Endothelial cell of umbilical vein (primary cell): ENCODE results near the gene SLC8A2. TPM values are rescaled to one million over a fixed set of nuclear protein-coding genes. Genes with fewer than 3 reads are reported as not detected.

Source experiments
- BruUV-seq: library from RNA; stranded (reverse); fragments of 400-500 nt; replicated peaks from 2 replicates; lab custom pipeline; 2021; lab: Mats Ljungman, UMichigan
- CTCF ChIA-PET: fragments of 300-600, 350-600 bp; sonication (Branson Sonifier 250); formaldehyde crosslinking; loops from one replicate; lab custom pipeline; 2021; ENCODE audit warnings: antibody characterized with exemption, inconsistent platforms; lab: Charles Lee
- POLR2A ChIA-PET: fragments of 300-600, 350-600 bp; sonication (Branson Sonifier 250); formaldehyde crosslinking; loops from one replicate; lab custom pipeline; 2021; ENCODE audit warnings: antibody characterized with exemption, inconsistent platforms; lab: Charles Lee
- DNase-seq: peaks from one replicate; pipeline ENCODE4 v3.0.0-alpha.2; 2011; ENCODE audit warnings: low read depth, low spot score
- FAIRE-seq: peaks from 2 replicates; lab custom pipeline; 2011; peaks lifted over from hg19 to GRCh38; lab: Jason Lieb, UNC
- H2AFZ ChIP-seq: 2 replicates; pipeline ENCODE4 v1.6.0; 2012; ENCODE audit warnings: low read depth, low read length, control low read depth, inconsistent platforms
- H3K27ac ChIP-seq: 2 replicates; pipeline ENCODE4 v1.5.1; 2011; ENCODE audit warnings: low read depth, mild to moderate bottlenecking, control low read depth, low read length, moderate library complexity; ENCODE audit not compliant: insufficient read depth
- H3K27me3 ChIP-seq, 2 experiments: 2 replicates each; pipeline versions ENCODE4 v1.6.0 to v1.6.1; 2011; ENCODE audit warnings: low read length in 2 of 2, mixed read lengths in 1 of 2; ENCODE audit not compliant: control insufficient read depth in 2 of 2, insufficient read depth in 2 of 2
- H3K36me3 ChIP-seq, 2 experiments: 2 replicates in 1 of 2; 3 replicates in 1 of 2; pipeline ENCODE4 v1.5.1; 2011; ENCODE audit warnings: low read length in 2 of 2, mild to moderate bottlenecking in 1 of 2, moderate library complexity in 1 of 2; ENCODE audit not compliant: control insufficient read depth in 2 of 2, insufficient read depth in 2 of 2; ENCODE audit errors: extremely low read depth in 1 of 2
- H3K4me1 ChIP-seq: 3 replicates; pipeline ENCODE4 v1.5.1; 2011; ENCODE audit warnings: mild to moderate bottlenecking, low read length; ENCODE audit not compliant: control insufficient read depth, insufficient read depth; ENCODE audit errors: extremely low read depth
- H3K4me2 ChIP-seq: 2 replicates; pipeline ENCODE4 v1.6.1; 2011; ENCODE audit warnings: low read length, control low read depth, mixed read lengths; ENCODE audit not compliant: insufficient read depth
- H3K4me3 ChIP-seq, 3 experiments: fragments of 200-600 bp in 1 of 3; sonication (generic), shearing (Covaris generic) in 1 of 3; replicated peaks in 1 of 3; 2 replicates each; pipeline ENCODE4 v1.5.1; 2011 to 2016; ENCODE audit warnings: control low read depth in 3 of 3, low read length in 3 of 3, mild to moderate bottlenecking in 2 of 3, inconsistent platforms in 1 of 3, low read depth in 1 of 3, moderate library complexity in 1 of 3; ENCODE audit not compliant: insufficient read depth in 1 of 3
- H3K79me2 ChIP-seq: 2 replicates; pipeline ENCODE4 v1.6.0; 2012; ENCODE audit warnings: low read length, inconsistent platforms; ENCODE audit not compliant: control insufficient read depth, insufficient read depth
- H3K9ac ChIP-seq: replicated peaks from 2 replicates; pipeline ENCODE3; 2011; ENCODE audit warnings: low read length, control low read depth; ENCODE audit not compliant: insufficient read depth; ENCODE audit errors: extremely low read depth
- H3K9me1 ChIP-seq: replicated peaks from 3 replicates; pipeline ENCODE4 v1.6.0; 2011; ENCODE audit warnings: mild to moderate bottlenecking, low read length; ENCODE audit not compliant: control insufficient read depth, insufficient read depth; ENCODE audit errors: extremely low read depth
- H3K9me3 ChIP-seq: replicated peaks from 2 replicates; pipeline ENCODE4 v1.5.1; 2012; ENCODE audit warnings: low read length, inconsistent platforms; ENCODE audit not compliant: control insufficient read depth, insufficient read depth
- H4K20me1 ChIP-seq: replicated peaks from 2 replicates; pipeline ENCODE3; 2011; ENCODE audit warnings: mild to moderate bottlenecking, low read length; ENCODE audit not compliant: control insufficient read depth, insufficient read depth; ENCODE audit errors: extremely low read depth
- CTCF ChIP-seq, 2 donors: IDR thresholded peaks; 1 replicate in 1 of 2; 2 replicates in 1 of 2; pipeline ENCODE4 v1.5.1; 2011; ENCODE audit warnings: low read length in 2 of 2, mild to moderate bottlenecking in 2 of 2, moderate library complexity in 2 of 2, control low read depth in 1 of 2, inconsistent platforms in 1 of 2, low read depth in 1 of 2; ENCODE audit not compliant: insufficient read depth in 1 of 2; ENCODE audit errors: extremely low read depth in 1 of 2
- EZH2 ChIP-seq: IDR thresholded peaks from 2 replicates; pipeline ENCODE4 v1.6.1; 2012; ENCODE audit warnings: borderline replicate concordance, low read depth, mild to moderate bottlenecking, moderate library complexity, low read length, inconsistent platforms; ENCODE audit not compliant: severe bottlenecking
- FOS ChIP-seq: IDR thresholded peaks from 2 replicates; pipeline ENCODE4 v1.6.1; 2011; ENCODE audit warnings: mild to moderate bottlenecking, low read length, moderate library complexity, borderline replicate concordance; ENCODE audit not compliant: insufficient read depth
- GATA2 ChIP-seq: IDR thresholded peaks from 2 replicates; pipeline ENCODE4 v1.7.0; 2011; ENCODE audit warnings: low read depth, mild to moderate bottlenecking, moderate library complexity, mixed read lengths, low read length; ENCODE audit not compliant: insufficient read length, insufficient read depth
- JUN ChIP-seq: IDR thresholded peaks from 2 replicates; pipeline ENCODE4 v1.6.1; 2011; ENCODE audit warnings: borderline replicate concordance, low read depth; ENCODE audit not compliant: insufficient read length, insufficient read depth
- MAX ChIP-seq: IDR thresholded peaks from 2 replicates; pipeline ENCODE4 v1.6.1; 2011; ENCODE audit not compliant: insufficient read depth, insufficient read length
- MYC ChIP-seq: IDR thresholded peaks from one replicate; pipeline ENCODE4 v1.6.1; 2011; ENCODE audit warnings: mild to moderate bottlenecking, low read depth, low read length
- POLR2A ChIP-seq: IDR thresholded peaks from 2 replicates; pipeline ENCODE4 v1.6.1; 2012; ENCODE audit warnings: low read depth, mild to moderate bottlenecking, control low read depth, low read length
- POLR2AphosphoS5 ChIP-seq: IDR thresholded peaks from 2 replicates; pipeline ENCODE4 v1.6.1; 2012; ENCODE audit warnings: low read depth, mild to moderate bottlenecking, control low read depth, low read length, moderate library complexity; ENCODE audit not compliant: insufficient read depth
- dilution Hi-C: fragments of 300-500 bp; cut with MboI; formaldehyde crosslinking; loops from one replicate; pipeline ENCODE4 v1.15.0; 2019; ENCODE audit warnings: low sequenced_read_pairs; ENCODE audit not compliant: extremely low pct_ligation_motif_present
- intact Hi-C: fragments of 100-400 bp; cut with micrococcal nuclease; formaldehyde crosslinking; loops from one replicate; pipeline ENCODE4 v1.10.0; 2022
- polyA plus RNA-seq, 4 experiments: library from polyadenylated mRNA; depleted of rRNA in 3 of 4; stranded (reverse) in 3 of 4; unstranded in 1 of 4; fragments of >200 nt; gene quantifications; 2 replicates each; pipeline versions ENCODE4 v1.2.1 to v1.2.3, GENCODE V29; 2011 to 2012; ENCODE audit warnings: missing spikeins in 1 of 4
- total RNA-seq: library from RNA; stranded (reverse); gene quantifications from 2 replicates; pipeline ENCODE4 v1.2.3, GENCODE V29; 2021

The SLC8A2 gene
- total and polyA plus RNA-seq, 2 donors (not counting 3 experiments of a cell fraction or from before 2014, with no cell fraction given): not detected

DNA sequence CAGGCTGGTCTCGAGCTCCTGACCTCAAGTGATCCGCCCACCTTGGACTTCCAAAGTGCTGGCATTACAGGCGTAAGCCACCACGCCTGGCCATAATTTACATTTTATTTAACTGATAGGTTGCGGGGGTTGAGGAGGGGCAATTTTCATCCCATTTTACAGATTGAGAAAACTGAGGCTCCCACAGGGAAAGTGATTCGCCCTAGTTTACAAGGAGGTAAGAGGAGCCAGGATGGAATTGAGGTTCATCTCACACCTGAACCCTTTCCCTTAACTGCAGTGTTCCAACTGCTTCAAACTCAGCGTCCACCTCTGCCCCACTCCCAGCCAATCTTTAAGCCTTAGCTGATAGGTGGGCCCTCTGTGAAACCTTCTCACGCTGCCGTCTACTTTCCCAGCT is 47.2 kb upstream of the SLC8A2 start:
- Histone ChIP-seq H3K4me2 (no peak overlapping the region), H3K27me3 (no peaks in the 10 kb centered on the region), H3K9me1 (no peaks in the 10 kb centered on the region), H3K4me3 (no peak overlapping the region), H3K9ac (no peak overlapping the region), H4K20me1 (no peaks in the 10 kb centered on the region), H2AFZ (no peak overlapping the region), H3K36me3 (no peaks in the 10 kb centered on the region), H3K27ac (no peak overlapping the region), H3K9me3 (no peaks in the 10 kb centered on the region), H3K4me1 (peaks cover 12% of the 10 kb centered on the region), H3K79me2 (peaks cover 9% of the 10 kb centered on the region)
- ChIA-PET CTCF (no interaction called here), POLR2A (no interaction called here)
- DNase-seq (no peak), FAIRE-seq (no peak)
- no peak for TF ChIP-seq JUN
- no peak for TF ChIP-seq FOS
- no peak for TF ChIP-seq POLR2AphosphoS5
- no peak for TF ChIP-seq CTCF (IDR thresholded peaks at IDR 0.05; ENCODE audit: extremely low read depth in 1 of 2, insufficient read depth in 1 of 2, low read depth in 1 of 2, low read length in 2 of 2)
- no peak for TF ChIP-seq EZH2
- no peak for TF ChIP-seq MYC
- no peak for TF ChIP-seq POLR2A
- no peak for TF ChIP-seq GATA2
- no peak for TF ChIP-seq MAX
- dilution Hi-C loops: no loop called here
- intact Hi-C loops: no loop called here
- no TSS peak for BruUV-seq
